Measurements from ENCODE around the gene AZI2.

DNA sequence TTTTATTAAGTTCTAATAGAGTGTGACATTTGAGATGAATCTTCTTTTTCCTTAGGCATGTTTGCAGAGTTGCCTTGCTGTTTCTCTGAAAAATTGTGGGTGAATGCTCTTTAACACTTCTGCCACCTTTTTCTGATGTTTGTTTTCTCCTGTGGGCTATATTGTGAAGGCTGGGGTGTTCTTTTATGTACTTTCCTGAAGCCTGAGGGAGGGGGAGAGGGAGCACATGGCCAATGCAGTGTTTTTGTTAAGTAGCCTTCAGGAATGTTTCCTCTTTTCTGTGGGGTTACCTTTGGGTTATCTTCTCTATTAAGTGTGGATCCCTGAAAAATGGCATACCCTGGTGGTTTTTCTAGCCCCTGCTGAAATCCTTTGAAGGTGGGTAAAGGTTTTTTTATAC, 57.0 kb downstream of the AZI2 start:
- TF ChIP-seq, protein P1, sequence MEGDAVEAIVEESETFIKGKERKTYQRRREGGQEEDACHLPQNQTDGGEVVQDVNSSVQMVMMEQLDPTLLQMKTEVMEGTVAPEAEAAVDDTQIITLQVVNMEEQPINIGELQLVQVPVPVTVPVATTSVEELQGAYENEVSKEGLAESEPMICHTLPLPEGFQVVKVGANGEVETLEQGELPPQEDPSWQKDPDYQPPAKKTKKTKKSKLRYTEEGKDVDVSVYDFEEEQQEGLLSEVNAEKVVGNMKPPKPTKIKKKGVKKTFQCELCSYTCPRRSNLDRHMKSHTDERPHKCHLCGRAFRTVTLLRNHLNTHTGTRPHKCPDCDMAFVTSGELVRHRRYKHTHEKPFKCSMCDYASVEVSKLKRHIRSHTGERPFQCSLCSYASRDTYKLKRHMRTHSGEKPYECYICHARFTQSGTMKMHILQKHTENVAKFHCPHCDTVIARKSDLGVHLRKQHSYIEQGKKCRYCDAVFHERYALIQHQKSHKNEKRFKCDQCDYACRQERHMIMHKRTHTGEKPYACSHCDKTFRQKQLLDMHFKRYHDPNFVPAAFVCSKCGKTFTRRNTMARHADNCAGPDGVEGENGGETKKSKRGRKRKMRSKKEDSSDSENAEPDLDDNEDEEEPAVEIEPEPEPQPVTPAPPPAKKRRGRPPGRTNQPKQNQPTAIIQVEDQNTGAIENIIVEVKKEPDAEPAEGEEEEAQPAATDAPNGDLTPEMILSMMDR (IDR thresholded peaks at IDR 0.05): no peak
- TF ChIP-seq POLR2A (IDR thresholded peaks at IDR 0.05) (no peak), POLR2AphosphoS5 (IDR thresholded peaks at IDR 0.05) (no peak), EP300 (IDR thresholded peaks at IDR 0.05) (no peak)
